Measurements from ENCODE around the gene VKORC1L1.

VKORC1L1 gene

GRCh38 chr7:65976659-65977196 lies 103.9 kb downstream of the VKORC1L1 start:
- Histone ChIP-seq H3K4me2 (ENCODE audit: low read length) (no peak overlapping the region), H3K36me3 (replicated peaks; ENCODE audit: low read depth, low read length) (peaks cover 16% of the 10 kb centered on the region), H4K20me1 (ENCODE audit: insufficient read depth, low read length) (peaks cover 5% of the 10 kb centered on the region; the same call in 1 of the 2 replicates), H3K4me3 (ENCODE audit: low read length) (no peak overlapping the region), H3K4me1 (ENCODE audit: low read length) (peaks cover 8% of the 10 kb centered on the region), H3K27me3 (ENCODE audit: low read depth, low read length) (no peaks in the 10 kb centered on the region), H3K9me3 (ENCODE audit: insufficient read depth, low read length) (no peaks in the 10 kb centered on the region), H3K79me2 (ENCODE audit: low read length) (peaks cover 31% of the 10 kb centered on the region), H3K9ac (ENCODE audit: low read length) (no peak overlapping the region), H3K27ac (ENCODE audit: low read length) (no peak overlapping the region), H2AFZ (ENCODE audit: low read depth, low read length) (no peak overlapping the region)
- TF ChIP-seq EZH2phosphoT487 (IDR thresholded peaks at IDR 0.05; ENCODE audit: low read depth) (no peak), CTCF (IDR thresholded peaks at IDR 0.05; ENCODE audit: low read depth, low read length) (no peak)

- H3K79me2 ChIP-seq (ENCODE audit: low read length), result peaks cover 34% of the 10 kb centered on the region
- H3K27ac ChIP-seq (ENCODE audit: low read length), result no peak overlapping the region
- no peak overlapping the region for H3K4me3 ChIP-seq (ENCODE audit: low read length)
- no peak overlapping the region for H2AFZ ChIP-seq (ENCODE audit: low read depth, low read length)
- peaks cover 5% of the 10 kb centered on the region; the same call in 1 of the 2 replicates for H4K20me1 ChIP-seq (ENCODE audit: insufficient read depth, low read length)
- H3K36me3 ChIP-seq (replicated peaks; ENCODE audit: low read depth, low read length), result peaks cover 14% of the 10 kb centered on the region
- no peaks in the 10 kb centered on the region for H3K9me3 ChIP-seq (ENCODE audit: insufficient read depth, low read length)
- H3K9ac ChIP-seq (ENCODE audit: low read length), result no peak overlapping the region
- no peak for TF ChIP-seq CTCF (IDR thresholded peaks at IDR 0.05; ENCODE audit: low read depth, low read length)
- no peak for TF ChIP-seq EZH2phosphoT487 (IDR thresholded peaks at IDR 0.05; ENCODE audit: low read depth)
- peaks cover 11% of the 10 kb centered on the region for H3K4me1 ChIP-seq (ENCODE audit: low read length)
- no peaks in the 10 kb centered on the region for H3K27me3 ChIP-seq (ENCODE audit: low read depth, low read length)
- H3K4me2 ChIP-seq (ENCODE audit: low read length), result no peak overlapping the region
Observed at GRCh38 chr7:65978891-65979582, 106.2 kb downstream of the VKORC1L1 start.

DNA sequence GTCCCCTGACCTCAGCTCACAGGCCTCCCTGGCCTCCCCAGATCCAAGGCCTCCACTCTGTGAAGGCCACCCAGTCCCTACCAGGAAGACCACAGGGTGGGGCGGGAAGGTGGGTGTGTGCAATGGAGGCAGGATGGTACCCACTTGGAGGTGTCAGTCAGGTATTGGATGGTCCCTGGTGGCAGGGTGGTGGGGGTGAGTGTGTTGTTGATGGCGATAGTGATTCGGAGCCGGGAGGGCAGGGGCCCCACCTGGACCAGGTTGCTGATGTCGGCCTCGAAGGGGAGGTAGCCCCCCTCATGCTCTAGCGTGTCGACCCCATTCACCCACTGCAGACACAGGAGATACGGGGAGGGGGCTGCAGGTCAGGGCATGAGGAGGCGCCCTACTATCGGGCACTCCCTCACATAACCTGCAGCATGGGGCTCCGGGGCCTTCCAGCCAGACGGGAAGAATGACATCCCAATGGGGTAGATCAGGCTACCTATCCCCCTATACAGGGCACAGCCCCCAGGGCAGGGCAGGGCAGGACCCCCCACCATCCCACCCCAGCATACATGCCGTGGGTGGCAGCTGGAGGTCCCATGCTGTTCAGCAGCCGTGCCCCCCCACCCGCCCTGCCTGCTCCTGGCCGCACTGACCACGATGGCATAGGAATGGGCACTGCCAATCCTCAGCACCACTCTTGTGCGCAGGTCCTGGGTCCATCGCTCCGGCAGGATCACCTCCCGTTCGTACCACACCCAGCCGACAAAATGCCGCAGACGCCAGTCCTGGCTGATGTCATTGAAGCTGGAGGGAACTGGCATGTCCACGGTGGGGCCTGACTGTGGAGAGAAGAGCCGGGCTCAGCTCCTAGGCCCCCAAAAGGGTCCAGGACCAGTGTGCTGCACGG lies 107.0 kb downstream of the VKORC1L1 start:
- H3K4me2 ChIP-seq (ENCODE audit: low read length), result peak overlapping the region; percentile 64; the same call in 1 of the 2 replicates
- peaks cover 11% of the 10 kb centered on the region for H3K4me1 ChIP-seq (ENCODE audit: low read length)
- TF ChIP-seq CTCF (IDR thresholded peaks at IDR 0.05; ENCODE audit: low read depth, low read length), result no peak
- TF ChIP-seq EZH2phosphoT487 (IDR thresholded peaks at IDR 0.05; ENCODE audit: low read depth), result no peak
- H4K20me1 ChIP-seq (ENCODE audit: insufficient read depth, low read length), result peaks cover 5% of the 10 kb centered on the region; the same call in 1 of the 2 replicates
- H3K36me3 ChIP-seq (replicated peaks; ENCODE audit: low read depth, low read length), result peaks cover 10% of the 10 kb centered on the region
- no peak overlapping the region for H2AFZ ChIP-seq (ENCODE audit: low read depth, low read length)
- no peak overlapping the region for H3K27ac ChIP-seq (ENCODE audit: low read length)
- H3K4me3 ChIP-seq (ENCODE audit: low read length), result peak overlapping the region; percentile 93; the same call in 1 of the 2 replicates
- no peaks in the 10 kb centered on the region for H3K9me3 ChIP-seq (ENCODE audit: insufficient read depth, low read length)
- H3K9ac ChIP-seq (ENCODE audit: low read length), result no peak overlapping the region
- peaks cover 34% of the 10 kb centered on the region for H3K79me2 ChIP-seq (ENCODE audit: low read length)
- no peaks in the 10 kb centered on the region for H3K27me3 ChIP-seq (ENCODE audit: low read depth, low read length)

Measured in OCI-LY3 (cell line).